ENCODE results near the gene BRAT1. TPM values are rescaled to one million over a fixed set of nuclear protein-coding genes. Genes with fewer than 3 reads are reported as not detected.

BRAT1 gene
- total RNA-seq, 1 experiment from 2014 or later = 53.9 TPM

- no peak for DNase-seq
- intact Hi-C loops (cut with micrococcal nuclease; ENCODE audit: unreplicated experiment) = no loop called here
- CTCF ChIA-PET = interaction anchor here (0.6 kb wide), 1 partner anchor 130 kb away, joined by 4 read pairs; no protein-coding TSS in a partner anchor
- no peaks in the 10 kb centered on the region for H3K9me2 ChIP-seq (ENCODE audit: insufficient read depth)
- TF ChIP-seq, protein P1, sequence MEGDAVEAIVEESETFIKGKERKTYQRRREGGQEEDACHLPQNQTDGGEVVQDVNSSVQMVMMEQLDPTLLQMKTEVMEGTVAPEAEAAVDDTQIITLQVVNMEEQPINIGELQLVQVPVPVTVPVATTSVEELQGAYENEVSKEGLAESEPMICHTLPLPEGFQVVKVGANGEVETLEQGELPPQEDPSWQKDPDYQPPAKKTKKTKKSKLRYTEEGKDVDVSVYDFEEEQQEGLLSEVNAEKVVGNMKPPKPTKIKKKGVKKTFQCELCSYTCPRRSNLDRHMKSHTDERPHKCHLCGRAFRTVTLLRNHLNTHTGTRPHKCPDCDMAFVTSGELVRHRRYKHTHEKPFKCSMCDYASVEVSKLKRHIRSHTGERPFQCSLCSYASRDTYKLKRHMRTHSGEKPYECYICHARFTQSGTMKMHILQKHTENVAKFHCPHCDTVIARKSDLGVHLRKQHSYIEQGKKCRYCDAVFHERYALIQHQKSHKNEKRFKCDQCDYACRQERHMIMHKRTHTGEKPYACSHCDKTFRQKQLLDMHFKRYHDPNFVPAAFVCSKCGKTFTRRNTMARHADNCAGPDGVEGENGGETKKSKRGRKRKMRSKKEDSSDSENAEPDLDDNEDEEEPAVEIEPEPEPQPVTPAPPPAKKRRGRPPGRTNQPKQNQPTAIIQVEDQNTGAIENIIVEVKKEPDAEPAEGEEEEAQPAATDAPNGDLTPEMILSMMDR (conservative IDR thresholded peaks at IDR 0.05) = no peak
- POLR2A ChIA-PET (ENCODE audit: unreplicated experiment) = no interaction called here
- H3K4me1 ChIP-seq (replicated peaks; ENCODE audit: insufficient read depth) = peaks cover 12% of the 10 kb centered on the region; the same call in 1 of the 2 replicates
- no peak overlapping the region for H3K4me3 ChIP-seq
- H3K9me3 ChIP-seq (ENCODE audit: insufficient read depth, low read depth) = no peaks in the 10 kb centered on the region
- no peaks in the 10 kb centered on the region for H3K36me3 ChIP-seq (ENCODE audit: low read depth)
- H4K20me1 ChIP-seq (ENCODE audit: insufficient read depth) = 0 out of 2 replicates have a peak, but pooled peaks cover 4% of the 10 kb centered on the region
- H2AFZ ChIP-seq = no peak overlapping the region
- no peak overlapping the region for H3K4me2 ChIP-seq
- BruUV-seq (replicated peaks) = no TSS peak
- H3F3A ChIP-seq (ENCODE audit: insufficient read depth, low read depth) = no peaks in the 10 kb centered on the region; the same call in 1 of the 2 replicates
- H3K27ac ChIP-seq = no peak overlapping the region
- H3K79me2 ChIP-seq (ENCODE audit: low read depth) = no peaks in the 10 kb centered on the region
- H3K27me3 ChIP-seq (ENCODE audit: insufficient read depth, low read depth) = peaks cover 31% of the 10 kb centered on the region
Measured at GRCh38 chr7:2494191-2495130, 60.9 kb downstream of the BRAT1 start.

DNA sequence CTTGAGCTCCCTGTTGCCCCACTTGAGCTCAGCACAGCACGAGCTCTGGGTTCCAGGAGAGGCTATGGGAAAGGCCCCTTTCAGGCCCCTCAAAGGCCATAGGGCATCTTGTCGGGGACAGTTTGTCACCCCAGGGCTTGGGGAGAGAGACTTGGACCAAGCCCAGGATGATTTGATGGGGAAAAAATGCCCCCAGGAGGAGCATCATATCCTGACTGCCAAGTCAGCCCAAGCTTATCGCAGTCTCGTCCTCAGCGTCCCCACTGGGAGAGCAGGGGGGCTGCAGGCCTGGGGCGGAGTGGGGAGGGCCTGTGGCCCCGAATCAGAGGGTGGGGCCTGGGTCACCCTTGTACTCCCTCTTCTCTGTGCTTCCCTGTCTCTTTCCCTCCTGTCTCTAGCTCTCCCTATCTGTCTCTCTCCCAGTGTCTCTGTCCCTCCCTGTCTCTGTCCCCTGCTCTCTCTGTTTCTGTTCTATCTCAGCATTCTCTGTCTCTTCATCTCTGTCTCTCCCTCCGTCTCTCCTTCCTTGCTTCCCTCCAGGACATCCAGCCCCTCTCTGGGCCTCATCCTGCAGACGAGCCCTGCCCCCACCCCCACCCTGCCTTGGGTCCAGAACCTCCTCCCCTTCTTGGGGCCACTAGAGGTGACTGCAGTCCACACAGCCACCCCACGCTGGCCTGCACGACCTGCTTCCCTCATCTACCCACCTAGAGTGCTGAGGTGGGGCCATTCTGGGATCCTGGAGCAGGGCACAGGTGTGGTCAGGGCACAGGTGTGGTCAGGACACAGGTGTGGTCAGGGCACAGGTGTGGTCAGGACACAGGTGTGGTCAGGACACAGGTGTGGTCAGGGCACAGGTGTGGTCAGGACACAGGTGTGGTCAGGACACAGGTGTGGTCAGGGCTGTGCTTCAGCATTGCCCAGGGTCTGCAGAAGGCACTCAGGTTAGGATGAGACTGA is 61.8 kb downstream of the BRAT1 start:
- H3K79me2 ChIP-seq (ENCODE audit: low read depth) = no peaks in the 10 kb centered on the region
- no TSS peak for BruUV-seq (replicated peaks)
- no peak overlapping the region for H3K4me2 ChIP-seq
- no peaks in the 10 kb centered on the region for H3K9me2 ChIP-seq (ENCODE audit: insufficient read depth)
- intact Hi-C loops (cut with micrococcal nuclease; ENCODE audit: unreplicated experiment) = no loop called here
- H4K20me1 ChIP-seq (ENCODE audit: insufficient read depth) = 0 out of 2 replicates have a peak, but pooled peaks cover 4% of the 10 kb centered on the region
- no peak for DNase-seq
- no peaks in the 10 kb centered on the region; the same call in 1 of the 2 replicates for H3F3A ChIP-seq (ENCODE audit: insufficient read depth, low read depth)
- H3K27me3 ChIP-seq (ENCODE audit: insufficient read depth, low read depth) = peaks cover 29% of the 10 kb centered on the region
- no peak overlapping the region for H3K27ac ChIP-seq
- ChIA-PET CTCF (interaction anchor here (0.6 kb wide), 1 partner anchor 910 kb away, joined by 12 read pairs; no protein-coding TSS in a partner anchor), POLR2A (ENCODE audit: unreplicated experiment) (interaction anchor here (0.6 kb wide), 1 partner anchor 118 kb away, joined by 5 read pairs; no protein-coding TSS in a partner anchor)
- peaks cover 12% of the 10 kb centered on the region; the same call in 1 of the 2 replicates for H3K4me1 ChIP-seq (replicated peaks; ENCODE audit: insufficient read depth)
- H3K36me3 ChIP-seq (ENCODE audit: low read depth) = no peaks in the 10 kb centered on the region
- no peaks in the 10 kb centered on the region for H3K9me3 ChIP-seq (ENCODE audit: insufficient read depth, low read depth)
- H2AFZ ChIP-seq = no peak overlapping the region
- H3K4me3 ChIP-seq = no peak overlapping the region
- TF ChIP-seq, protein P1 (conservative IDR thresholded peaks at IDR 0.05) = no peak

DNA sequence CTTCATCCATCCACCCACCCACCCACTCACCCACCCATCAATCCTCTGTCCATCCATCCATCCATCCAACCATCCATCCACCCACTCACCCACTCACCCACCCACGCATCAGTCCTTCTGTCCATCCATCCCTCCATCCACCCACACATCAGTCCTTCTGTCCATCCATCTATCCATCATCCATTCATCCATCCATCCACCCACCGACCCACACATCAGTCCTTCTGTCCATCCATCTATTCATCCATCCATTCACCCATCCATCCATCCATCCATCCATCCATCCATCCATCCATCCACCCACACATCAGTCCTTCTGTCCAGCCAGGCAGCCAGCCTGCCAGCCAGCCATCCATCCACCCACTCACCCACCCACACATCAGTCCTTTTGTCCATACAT is 63.3 kb downstream of the BRAT1 start:
- POLR2A ChIA-PET (ENCODE audit: unreplicated experiment) = no interaction called here
- intact Hi-C loops (cut with micrococcal nuclease; ENCODE audit: unreplicated experiment) = no loop called here
- no TSS peak for BruUV-seq (replicated peaks)

More for the DNA sequence above, 63.3 kb downstream of the BRAT1 start:
- Histone ChIP-seq H3K79me2 (ENCODE audit: low read depth) (no peaks in the 10 kb centered on the region), H3F3A (ENCODE audit: insufficient read depth, low read depth) (no peaks in the 10 kb centered on the region; the same call in 1 of the 2 replicates), H3K4me1 (replicated peaks; ENCODE audit: insufficient read depth) (peaks cover 12% of the 10 kb centered on the region; the same call in 1 of the 2 replicates), H3K9me2 (ENCODE audit: insufficient read depth) (no peaks in the 10 kb centered on the region), H4K20me1 (ENCODE audit: insufficient read depth) (0 out of 2 replicates have a peak, but pooled peaks cover 2% of the 10 kb centered on the region), H3K36me3 (ENCODE audit: low read depth) (no peaks in the 10 kb centered on the region), H3K4me3 (no peak overlapping the region), H3K27me3 (ENCODE audit: insufficient read depth, low read depth) (peaks cover 14% of the 10 kb centered on the region), H2AFZ (no peak overlapping the region), H3K27ac (no peak overlapping the region), H3K9me3 (ENCODE audit: insufficient read depth, low read depth) (no peaks in the 10 kb centered on the region), H3K4me2 (no peak overlapping the region)
- DNase-seq = no peak
- TF ChIP-seq, protein P1 (conservative IDR thresholded peaks at IDR 0.05) = no peak
- no peak for TF ChIP-seq EZH2 (IDR thresholded peaks at IDR 0.05; ENCODE audit: low read depth)
- CTCF ChIA-PET = no interaction called here
